GM23338 (cell line): ENCODE measurements around the gene MCRIP1. TPM values are rescaled to one million over a fixed set of nuclear protein-coding genes. Genes with fewer than 3 reads are reported as not detected.

Experiments
- ATAC-seq: fragments of 200-7000 bp; cut with Tn5 transposase; 3 replicates; pipeline ENCODE4 v1.9.1; 2020
- DNase-seq: peaks from one replicate; pipeline ENCODE4 v3.0.0-alpha.2; 2015; ENCODE audit warnings: low spot score
- H2AFZ ChIP-seq: fragments of 200-600 bp; sonication (generic); 2 replicates; pipeline ENCODE4 v1.8.0; 2016; ENCODE audit warnings: antibody characterized with exemption, mild to moderate bottlenecking, moderate library complexity
- H3F3A ChIP-seq: fragments of 200-600 bp; sonication (generic); replicated peaks from 2 replicates; pipeline ENCODE4 v1.8.0; 2017; ENCODE audit warnings: antibody characterized with exemption, mixed run types, low read depth
- H3K27ac ChIP-seq: fragments of 200-600 bp; sonication (generic); 2 replicates; pipeline ENCODE4 v1.6.1; 2016; ENCODE audit warnings: low read depth
- H3K27me3 ChIP-seq: fragments of 200-600 bp; sonication (generic); 2 replicates; pipeline ENCODE4 v1.8.0; 2016; ENCODE audit warnings: mild to moderate bottlenecking, mixed run types, moderate library complexity; ENCODE audit not compliant: insufficient read depth
- H3K36me3 ChIP-seq: fragments of 200-600 bp; sonication (generic); 2 replicates; pipeline ENCODE4 v1.8.0; 2016; ENCODE audit warnings: mild to moderate bottlenecking; ENCODE audit not compliant: insufficient read depth
- H3K4me1 ChIP-seq: fragments of 200-600 bp; sonication (generic); 2 replicates; pipeline ENCODE4 v1.8.0; 2016; ENCODE audit warnings: mild to moderate bottlenecking, moderate library complexity; ENCODE audit not compliant: insufficient read depth
- H3K4me2 ChIP-seq: fragments of 200-600 bp; sonication (generic); 2 replicates; pipeline ENCODE4 v1.7.1; 2017; ENCODE audit warnings: mixed run types
- H3K4me3 ChIP-seq: fragments of 200-600 bp; sonication (generic); 2 replicates; pipeline ENCODE4 v1.6.1; 2016; ENCODE audit warnings: mixed run types
- H3K79me2 ChIP-seq: fragments of 200-600 bp; sonication (generic); replicated peaks from 2 replicates; pipeline ENCODE4 v1.8.0; 2017; ENCODE audit warnings: mild to moderate bottlenecking; ENCODE audit not compliant: insufficient read depth
- H3K9me2 ChIP-seq: fragments of 200-600 bp; sonication (generic); 2 replicates; pipeline ENCODE4 v1.8.0; 2017; ENCODE audit not compliant: insufficient read depth
- H4K20me1 ChIP-seq: fragments of 200-600 bp; sonication (generic); replicated peaks from 2 replicates; pipeline ENCODE4 v1.8.0; 2017; ENCODE audit warnings: mild to moderate bottlenecking; ENCODE audit not compliant: insufficient read depth
- H3K27ac Mint-ChIP-seq: 2 replicates; pipeline ENCODE4 v1.8.0; 2020; ENCODE audit warnings: inconsistent platforms, mild to moderate bottlenecking, moderate library complexity, mixed read lengths
- H3K27me3 Mint-ChIP-seq: 3 replicates; pipeline ENCODE4 v1.8.0; 2022; ENCODE audit warnings: low read depth, mild to moderate bottlenecking, moderate library complexity, mixed read lengths, inconsistent platforms; ENCODE audit not compliant: insufficient read depth, poor library complexity
- H3K36me3 Mint-ChIP-seq: 3 replicates; pipeline ENCODE4 v1.8.0; 2021; ENCODE audit warnings: low read depth, mild to moderate bottlenecking, inconsistent platforms, moderate library complexity, mixed read lengths
- H3K4me1 Mint-ChIP-seq: 3 replicates; pipeline ENCODE4 v1.8.0; 2020; ENCODE audit warnings: mild to moderate bottlenecking, inconsistent platforms, mixed read lengths
- H3K4me3 Mint-ChIP-seq: 3 replicates; pipeline ENCODE4 v1.8.0; 2021; ENCODE audit warnings: moderate library complexity, mild to moderate bottlenecking, inconsistent platforms, mixed read lengths
- H3K9me3 Mint-ChIP-seq: 3 replicates; pipeline ENCODE4 v1.8.0; 2020; ENCODE audit warnings: moderate library complexity, mild to moderate bottlenecking, inconsistent platforms, mixed read lengths
- JUNB ChIP-seq: IDR thresholded peaks from one replicate; pipeline ENCODE4 v1.6.1; 2016; ENCODE audit warnings: antibody characterized with exemption; ENCODE audit not compliant: unreplicated experiment
- POLR2AphosphoS5 ChIP-seq: IDR thresholded peaks from 2 replicates; pipeline ENCODE4 v1.6.1; 2016; ENCODE audit warnings: antibody characterized with exemption, low read depth
- ZNF114 ChIP-seq: fragments of 250-450 bp; sonication (Bioruptor Pico); IDR thresholded peaks from 2 replicates; pipeline ENCODE4 v1.5.0; 2020; ENCODE audit warnings: mild to moderate bottlenecking, moderate library complexity
- ZNF331 ChIP-seq: fragments of 250-450 bp; sonication (Bioruptor Pico); IDR thresholded peaks from 2 replicates; pipeline ENCODE4 v1.5.0; 2020; ENCODE audit warnings: low read depth, mild to moderate bottlenecking, moderate library complexity
- polyA plus RNA-seq: library from polyadenylated mRNA; unstranded; fragments of >200 nt; fragmentation: Nextera tagmentation; extraction: Ambion mirVana; gene quantifications from 2 replicates; pipeline ENCODE4 v1.2.1, GENCODE V29; 2016
- total RNA-seq: library from RNA; depleted of rRNA; stranded (reverse); fragments of >200 nt; shearing (Covaris generic); gene quantifications from 2 replicates; pipeline ENCODE4 v1.2.3, GENCODE V29; 2014
- TF ChIP-seq, protein P1 (sequence below): IDR thresholded peaks from 2 replicates; pipeline ENCODE4 v1.6.1; 2016; ENCODE audit warnings: antibody characterized with exemption
- TF ChIP-seq, protein P2 (sequence below): IDR thresholded peaks from one replicate; pipeline ENCODE4 v1.6.1; 2018; ENCODE audit warnings: antibody characterized with exemption; ENCODE audit not compliant: unreplicated experiment
- TF ChIP-seq, protein P3 (sequence below): fragments of 250-450 bp; sonication (Bioruptor Pico); IDR thresholded peaks from 2 replicates; pipeline ENCODE4 v1.5.0; 2020; ENCODE audit warnings: mild to moderate bottlenecking, moderate library complexity

Gene MCRIP1
- total and polyA plus RNA-seq, 2 experiments from 2014 or later = 85.2 to 101 TPM

DNA sequence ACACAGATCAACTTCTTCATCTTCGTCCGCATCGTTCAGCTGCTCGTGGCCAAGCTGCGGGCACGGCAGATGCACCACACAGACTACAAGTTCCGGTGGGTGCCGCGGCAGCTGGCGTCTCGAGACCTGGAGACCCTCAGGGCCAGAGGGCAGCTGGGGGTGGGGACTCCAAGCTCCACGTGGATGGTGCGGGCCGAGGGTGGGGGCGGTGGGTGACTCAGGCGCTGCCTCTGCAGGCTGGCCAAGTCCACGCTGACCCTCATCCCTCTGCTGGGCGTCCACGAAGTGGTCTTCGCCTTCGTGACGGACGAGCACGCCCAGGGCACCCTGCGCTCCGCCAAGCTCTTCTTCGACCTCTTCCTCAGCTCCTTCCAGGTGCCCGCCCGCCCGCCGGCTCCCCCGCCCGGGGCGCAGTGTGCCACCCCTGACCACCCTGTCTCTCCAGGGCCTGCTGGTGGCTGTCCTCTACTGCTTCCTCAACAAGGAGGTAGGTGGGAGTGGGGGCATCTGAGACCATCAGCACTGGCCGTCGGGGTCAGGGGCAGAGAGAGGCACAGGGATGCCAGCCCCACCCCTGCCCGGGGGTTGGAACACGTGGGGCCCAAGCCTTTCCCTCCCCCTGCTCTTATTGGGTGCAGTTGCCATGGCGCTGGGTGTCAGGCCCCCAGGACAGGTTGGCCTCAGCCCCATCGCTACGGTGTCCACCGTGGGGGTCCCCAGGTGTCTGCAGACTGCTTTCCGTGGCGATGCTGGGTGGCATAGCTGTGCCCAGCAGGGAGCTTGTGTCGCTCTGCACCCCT is 20.3 kb downstream of the MCRIP1 start:
- Mint-ChIP-seq H3K27ac (no peak overlapping the region), H3K9me3 (peaks cover 4% of the 10 kb centered on the region), H3K27me3 (peaks cover 14% of the 10 kb centered on the region), H3K4me3 (no peak overlapping the region), H3K4me1 (no peaks in the 10 kb centered on the region; the same call in 1 of the 3 replicates), H3K36me3 (no peaks in the 10 kb centered on the region; the same call in 2 of the 3 replicates)
- H3K4me3 ChIP-seq = no peak overlapping the region
- H4K20me1 ChIP-seq = no peaks in the 10 kb centered on the region
- H3K4me1 ChIP-seq = no peaks in the 10 kb centered on the region; the same call in 1 of the 2 replicates
- no peak for DNase-seq
- TF ChIP-seq JUNB (no peak), ZNF114 (CRISPR knock-in tag) (no peak), POLR2AphosphoS5 (no peak)
- TF ChIP-seq, protein P1, sequence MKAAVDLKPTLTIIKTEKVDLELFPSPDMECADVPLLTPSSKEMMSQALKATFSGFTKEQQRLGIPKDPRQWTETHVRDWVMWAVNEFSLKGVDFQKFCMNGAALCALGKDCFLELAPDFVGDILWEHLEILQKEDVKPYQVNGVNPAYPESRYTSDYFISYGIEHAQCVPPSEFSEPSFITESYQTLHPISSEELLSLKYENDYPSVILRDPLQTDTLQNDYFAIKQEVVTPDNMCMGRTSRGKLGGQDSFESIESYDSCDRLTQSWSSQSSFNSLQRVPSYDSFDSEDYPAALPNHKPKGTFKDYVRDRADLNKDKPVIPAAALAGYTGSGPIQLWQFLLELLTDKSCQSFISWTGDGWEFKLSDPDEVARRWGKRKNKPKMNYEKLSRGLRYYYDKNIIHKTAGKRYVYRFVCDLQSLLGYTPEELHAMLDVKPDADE = no peak
- TF ChIP-seq, protein P2, sequence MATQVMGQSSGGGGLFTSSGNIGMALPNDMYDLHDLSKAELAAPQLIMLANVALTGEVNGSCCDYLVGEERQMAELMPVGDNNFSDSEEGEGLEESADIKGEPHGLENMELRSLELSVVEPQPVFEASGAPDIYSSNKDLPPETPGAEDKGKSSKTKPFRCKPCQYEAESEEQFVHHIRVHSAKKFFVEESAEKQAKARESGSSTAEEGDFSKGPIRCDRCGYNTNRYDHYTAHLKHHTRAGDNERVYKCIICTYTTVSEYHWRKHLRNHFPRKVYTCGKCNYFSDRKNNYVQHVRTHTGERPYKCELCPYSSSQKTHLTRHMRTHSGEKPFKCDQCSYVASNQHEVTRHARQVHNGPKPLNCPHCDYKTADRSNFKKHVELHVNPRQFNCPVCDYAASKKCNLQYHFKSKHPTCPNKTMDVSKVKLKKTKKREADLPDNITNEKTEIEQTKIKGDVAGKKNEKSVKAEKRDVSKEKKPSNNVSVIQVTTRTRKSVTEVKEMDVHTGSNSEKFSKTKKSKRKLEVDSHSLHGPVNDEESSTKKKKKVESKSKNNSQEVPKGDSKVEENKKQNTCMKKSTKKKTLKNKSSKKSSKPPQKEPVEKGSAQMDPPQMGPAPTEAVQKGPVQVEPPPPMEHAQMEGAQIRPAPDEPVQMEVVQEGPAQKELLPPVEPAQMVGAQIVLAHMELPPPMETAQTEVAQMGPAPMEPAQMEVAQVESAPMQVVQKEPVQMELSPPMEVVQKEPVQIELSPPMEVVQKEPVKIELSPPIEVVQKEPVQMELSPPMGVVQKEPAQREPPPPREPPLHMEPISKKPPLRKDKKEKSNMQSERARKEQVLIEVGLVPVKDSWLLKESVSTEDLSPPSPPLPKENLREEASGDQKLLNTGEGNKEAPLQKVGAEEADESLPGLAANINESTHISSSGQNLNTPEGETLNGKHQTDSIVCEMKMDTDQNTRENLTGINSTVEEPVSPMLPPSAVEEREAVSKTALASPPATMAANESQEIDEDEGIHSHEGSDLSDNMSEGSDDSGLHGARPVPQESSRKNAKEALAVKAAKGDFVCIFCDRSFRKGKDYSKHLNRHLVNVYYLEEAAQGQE = no peak
- no peak overlapping the region for H3K27ac ChIP-seq
- no peaks in the 10 kb centered on the region for H3K27me3 ChIP-seq
- no peaks in the 10 kb centered on the region for H3K79me2 ChIP-seq
- H3K36me3 ChIP-seq = no peaks in the 10 kb centered on the region
- H3F3A ChIP-seq = peaks cover under 1% of the 10 kb centered on the region; the same call in 1 of the 2 replicates
- no peak overlapping the region for H2AFZ ChIP-seq
- no peak overlapping the region for H3K4me2 ChIP-seq
- no peak for ATAC-seq
- no peaks in the 10 kb centered on the region for H3K9me2 ChIP-seq

DNA sequence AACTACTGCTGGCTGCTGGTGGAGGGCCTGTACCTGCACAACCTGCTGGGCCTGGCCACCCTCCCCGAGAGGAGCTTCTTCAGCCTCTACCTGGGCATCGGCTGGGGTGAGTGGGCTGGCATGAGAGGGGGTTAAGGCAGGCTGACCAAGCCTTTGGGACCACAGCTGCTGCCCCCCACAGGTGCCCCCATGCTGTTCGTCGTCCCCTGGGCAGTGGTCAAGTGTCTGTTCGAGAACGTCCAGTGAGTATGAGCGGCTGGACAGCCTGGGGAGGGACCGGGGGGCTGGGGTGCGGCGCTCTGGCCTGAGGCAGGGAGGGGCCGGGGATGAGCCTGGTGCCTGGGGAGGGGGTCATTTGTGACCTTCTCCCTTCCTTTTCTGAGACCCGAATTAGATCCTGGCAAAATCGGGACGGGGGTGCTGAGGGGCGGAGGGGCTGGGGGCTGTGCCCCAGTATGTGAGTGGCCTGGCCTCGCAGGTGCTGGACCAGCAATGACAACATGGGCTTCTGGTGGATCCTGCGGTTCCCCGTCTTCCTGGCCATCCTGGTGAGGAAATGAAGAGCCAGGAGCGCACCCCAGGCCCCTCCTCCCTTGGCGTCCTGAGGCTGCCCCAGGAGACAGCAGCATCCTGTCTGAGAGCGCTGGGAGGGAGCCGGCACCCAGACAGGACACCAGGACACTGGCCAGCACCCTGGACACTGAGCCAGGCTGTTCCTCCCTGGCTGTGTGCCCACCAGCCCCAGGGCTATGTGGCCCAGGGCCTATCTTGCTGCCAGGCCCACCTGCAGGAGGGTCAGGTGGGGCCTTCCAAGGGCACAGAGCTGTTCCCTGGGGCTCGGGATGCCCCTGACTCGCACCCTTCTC is 21.2 kb downstream of the MCRIP1 start:
- ATAC-seq (no peak), DNase-seq (no peak)
- no peak overlapping the region for H3K4me2 ChIP-seq
- no peak overlapping the region for H2AFZ ChIP-seq
- H3K79me2 ChIP-seq = no peaks in the 10 kb centered on the region
- H3K27me3 ChIP-seq = no peaks in the 10 kb centered on the region
- H3K4me3 ChIP-seq = no peak overlapping the region
- no peaks in the 10 kb centered on the region for H3K36me3 ChIP-seq
- H3K36me3 Mint-ChIP-seq = no peaks in the 10 kb centered on the region; the same call in 2 of the 3 replicates
- no peaks in the 10 kb centered on the region; the same call in 2 of the 3 replicates for H3K4me1 Mint-ChIP-seq
- H3K27ac Mint-ChIP-seq = no peak overlapping the region
- no peak overlapping the region for H3K27ac ChIP-seq
- H3K4me3 Mint-ChIP-seq = no peak overlapping the region
- no peaks in the 10 kb centered on the region for H3K9me2 ChIP-seq
- no peaks in the 10 kb centered on the region; the same call in 1 of the 2 replicates for H3F3A ChIP-seq
- no peaks in the 10 kb centered on the region for H4K20me1 ChIP-seq
- H3K27me3 Mint-ChIP-seq = peaks cover 18% of the 10 kb centered on the region
- peaks cover 4% of the 10 kb centered on the region for H3K9me3 Mint-ChIP-seq
- no peaks in the 10 kb centered on the region for H3K4me1 ChIP-seq
- TF ChIP-seq, protein P3, sequence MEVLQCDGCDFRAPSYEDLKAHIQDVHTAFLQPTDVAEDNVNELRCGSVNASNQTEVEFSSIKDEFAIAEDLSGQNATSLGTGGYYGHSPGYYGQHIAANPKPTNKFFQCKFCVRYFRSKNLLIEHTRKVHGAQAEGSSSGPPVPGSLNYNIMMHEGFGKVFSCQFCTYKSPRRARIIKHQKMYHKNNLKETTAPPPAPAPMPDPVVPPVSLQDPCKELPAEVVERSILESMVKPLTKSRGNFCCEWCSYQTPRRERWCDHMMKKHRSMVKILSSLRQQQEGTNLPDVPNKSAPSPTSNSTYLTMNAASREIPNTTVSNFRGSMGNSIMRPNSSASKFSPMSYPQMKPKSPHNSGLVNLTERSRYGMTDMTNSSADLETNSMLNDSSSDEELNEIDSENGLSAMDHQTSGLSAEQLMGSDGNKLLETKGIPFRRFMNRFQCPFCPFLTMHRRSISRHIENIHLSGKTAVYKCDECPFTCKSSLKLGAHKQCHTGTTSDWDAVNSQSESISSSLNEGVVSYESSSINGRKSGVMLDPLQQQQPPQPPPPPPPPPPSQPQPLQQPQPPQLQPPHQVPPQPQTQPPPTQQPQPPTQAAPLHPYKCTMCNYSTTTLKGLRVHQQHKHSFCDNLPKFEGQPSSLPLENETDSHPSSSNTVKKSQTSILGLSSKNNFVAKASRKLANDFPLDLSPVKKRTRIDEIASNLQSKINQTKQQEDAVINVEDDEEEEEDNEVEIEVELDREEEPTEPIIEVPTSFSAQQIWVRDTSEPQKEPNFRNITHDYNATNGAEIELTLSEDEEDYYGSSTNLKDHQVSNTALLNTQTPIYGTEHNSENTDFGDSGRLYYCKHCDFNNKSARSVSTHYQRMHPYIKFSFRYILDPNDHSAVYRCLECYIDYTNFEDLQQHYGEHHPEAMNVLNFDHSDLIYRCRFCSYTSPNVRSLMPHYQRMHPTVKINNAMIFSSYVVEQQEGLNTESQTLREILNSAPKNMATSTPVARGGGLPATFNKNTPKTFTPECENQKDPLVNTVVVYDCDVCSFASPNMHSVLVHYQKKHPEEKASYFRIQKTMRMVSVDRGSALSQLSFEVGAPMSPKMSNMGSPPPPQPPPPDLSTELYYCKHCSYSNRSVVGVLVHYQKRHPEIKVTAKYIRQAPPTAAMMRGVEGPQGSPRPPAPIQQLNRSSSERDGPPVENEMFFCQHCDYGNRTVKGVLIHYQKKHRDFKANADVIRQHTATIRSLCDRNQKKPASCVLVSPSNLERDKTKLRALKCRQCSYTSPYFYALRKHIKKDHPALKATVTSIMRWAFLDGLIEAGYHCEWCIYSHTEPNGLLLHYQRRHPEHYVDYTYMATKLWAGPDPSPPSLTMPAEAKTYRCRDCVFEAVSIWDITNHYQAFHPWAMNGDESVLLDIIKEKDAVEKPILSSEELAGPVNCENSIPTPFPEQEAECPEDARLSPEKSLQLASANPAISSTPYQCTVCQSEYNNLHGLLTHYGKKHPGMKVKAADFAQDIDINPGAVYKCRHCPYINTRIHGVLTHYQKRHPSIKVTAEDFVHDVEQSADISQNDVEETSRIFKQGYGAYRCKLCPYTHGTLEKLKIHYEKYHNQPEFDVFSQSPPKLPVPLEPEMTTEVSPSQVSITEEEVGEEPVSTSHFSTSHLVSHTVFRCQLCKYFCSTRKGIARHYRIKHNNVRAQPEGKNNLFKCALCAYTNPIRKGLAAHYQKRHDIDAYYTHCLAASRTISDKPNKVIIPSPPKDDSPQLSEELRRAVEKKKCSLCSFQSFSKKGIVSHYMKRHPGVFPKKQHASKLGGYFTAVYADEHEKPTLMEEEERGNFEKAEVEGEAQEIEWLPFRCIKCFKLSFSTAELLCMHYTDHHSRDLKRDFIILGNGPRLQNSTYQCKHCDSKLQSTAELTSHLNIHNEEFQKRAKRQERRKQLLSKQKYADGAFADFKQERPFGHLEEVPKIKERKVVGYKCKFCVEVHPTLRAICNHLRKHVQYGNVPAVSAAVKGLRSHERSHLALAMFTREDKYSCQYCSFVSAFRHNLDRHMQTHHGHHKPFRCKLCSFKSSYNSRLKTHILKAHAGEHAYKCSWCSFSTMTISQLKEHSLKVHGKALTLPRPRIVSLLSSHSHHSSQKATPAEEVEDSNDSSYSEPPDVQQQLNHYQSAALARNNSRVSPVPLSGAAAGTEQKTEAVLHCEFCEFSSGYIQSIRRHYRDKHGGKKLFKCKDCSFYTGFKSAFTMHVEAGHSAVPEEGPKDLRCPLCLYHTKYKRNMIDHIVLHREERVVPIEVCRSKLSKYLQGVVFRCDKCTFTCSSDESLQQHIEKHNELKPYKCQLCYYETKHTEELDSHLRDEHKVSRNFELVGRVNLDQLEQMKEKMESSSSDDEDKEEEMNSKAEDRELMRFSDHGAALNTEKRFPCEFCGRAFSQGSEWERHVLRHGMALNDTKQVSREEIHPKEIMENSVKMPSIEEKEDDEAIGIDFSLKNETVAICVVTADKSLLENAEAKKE (CRISPR knock-in tag) = no peak
- TF ChIP-seq ZNF331 (CRISPR knock-in tag) = no peak
